Measurements from ENCODE around the gene ATP1A4.

DNA sequence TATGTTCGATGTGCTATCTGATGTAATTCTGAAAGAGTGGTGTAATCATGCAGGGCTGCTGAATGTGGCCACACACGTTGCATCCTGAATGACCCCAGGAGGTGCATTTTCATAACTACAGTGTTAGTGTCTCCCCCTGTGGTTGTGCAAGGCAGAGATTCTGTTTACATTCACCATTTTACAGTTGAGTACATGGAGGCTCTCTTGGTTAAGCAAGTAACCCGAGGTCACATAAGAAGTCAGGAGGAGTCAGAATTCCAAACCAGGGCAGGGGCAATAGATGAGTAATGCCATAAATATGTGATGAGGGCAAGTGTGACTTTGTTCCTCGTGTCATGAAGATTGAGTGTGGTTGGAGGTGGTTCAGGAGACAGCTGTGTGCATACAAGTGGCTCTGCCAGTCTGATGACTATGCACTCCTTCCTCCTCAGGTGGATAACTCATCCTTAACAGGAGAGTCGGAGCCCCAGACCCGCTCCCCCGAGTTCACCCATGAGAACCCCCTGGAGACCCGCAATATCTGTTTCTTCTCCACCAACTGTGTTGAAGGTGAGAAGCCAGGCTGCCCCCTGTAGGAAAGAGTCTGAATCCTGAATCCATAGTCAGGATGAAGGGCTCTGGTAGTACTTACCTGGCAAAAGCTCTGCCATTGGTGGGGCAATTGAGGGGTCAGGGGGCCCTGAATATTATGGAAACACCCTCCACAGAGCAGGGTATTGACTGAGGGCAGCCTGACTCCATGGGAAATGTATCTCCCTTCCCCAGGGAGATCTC, 26.5 kb upstream of the ATP1A4 start:
- TF ChIP-seq, protein P1, sequence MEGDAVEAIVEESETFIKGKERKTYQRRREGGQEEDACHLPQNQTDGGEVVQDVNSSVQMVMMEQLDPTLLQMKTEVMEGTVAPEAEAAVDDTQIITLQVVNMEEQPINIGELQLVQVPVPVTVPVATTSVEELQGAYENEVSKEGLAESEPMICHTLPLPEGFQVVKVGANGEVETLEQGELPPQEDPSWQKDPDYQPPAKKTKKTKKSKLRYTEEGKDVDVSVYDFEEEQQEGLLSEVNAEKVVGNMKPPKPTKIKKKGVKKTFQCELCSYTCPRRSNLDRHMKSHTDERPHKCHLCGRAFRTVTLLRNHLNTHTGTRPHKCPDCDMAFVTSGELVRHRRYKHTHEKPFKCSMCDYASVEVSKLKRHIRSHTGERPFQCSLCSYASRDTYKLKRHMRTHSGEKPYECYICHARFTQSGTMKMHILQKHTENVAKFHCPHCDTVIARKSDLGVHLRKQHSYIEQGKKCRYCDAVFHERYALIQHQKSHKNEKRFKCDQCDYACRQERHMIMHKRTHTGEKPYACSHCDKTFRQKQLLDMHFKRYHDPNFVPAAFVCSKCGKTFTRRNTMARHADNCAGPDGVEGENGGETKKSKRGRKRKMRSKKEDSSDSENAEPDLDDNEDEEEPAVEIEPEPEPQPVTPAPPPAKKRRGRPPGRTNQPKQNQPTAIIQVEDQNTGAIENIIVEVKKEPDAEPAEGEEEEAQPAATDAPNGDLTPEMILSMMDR (IDR thresholded peaks at IDR 0.05) = no peak
- no peak for TF ChIP-seq POLR2A (IDR thresholded peaks at IDR 0.05)
